GM19438 (cell line): ENCODE results near the gene SPTLC2.
"Not testable (repeated sequence)": the region's sequence is repeated elsewhere in the genome, so short reads cannot be mapped to it uniquely, and the experiment has no call there.

Experiments used
- ATAC-seq: cut with Tn5 transposase; IDR thresholded peaks from one replicate; pipeline ENCODE4 v1.9.1; 2021; ENCODE audit warnings: low read depth; ENCODE audit not compliant: unreplicated experiment

Gene SPTLC2, protein sequence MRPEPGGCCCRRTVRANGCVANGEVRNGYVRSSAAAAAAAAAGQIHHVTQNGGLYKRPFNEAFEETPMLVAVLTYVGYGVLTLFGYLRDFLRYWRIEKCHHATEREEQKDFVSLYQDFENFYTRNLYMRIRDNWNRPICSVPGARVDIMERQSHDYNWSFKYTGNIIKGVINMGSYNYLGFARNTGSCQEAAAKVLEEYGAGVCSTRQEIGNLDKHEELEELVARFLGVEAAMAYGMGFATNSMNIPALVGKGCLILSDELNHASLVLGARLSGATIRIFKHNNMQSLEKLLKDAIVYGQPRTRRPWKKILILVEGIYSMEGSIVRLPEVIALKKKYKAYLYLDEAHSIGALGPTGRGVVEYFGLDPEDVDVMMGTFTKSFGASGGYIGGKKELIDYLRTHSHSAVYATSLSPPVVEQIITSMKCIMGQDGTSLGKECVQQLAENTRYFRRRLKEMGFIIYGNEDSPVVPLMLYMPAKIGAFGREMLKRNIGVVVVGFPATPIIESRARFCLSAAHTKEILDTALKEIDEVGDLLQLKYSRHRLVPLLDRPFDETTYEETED

GRCh38 chr14:77616454-77617229 lies at the start of gene SPTLC2:
SPTLC2 (minus strand) TSS chr14:77616637; CDS start chr14:77616579, 58 bp downstream.
- peak; percentile 93 for ATAC-seq

GRCh38 chr14:77663293-77663692 lies 46.9 kb upstream of the SPTLC2 start:
- no peak for ATAC-seq

GRCh38 chr14:77661562-77661961 lies 45.1 kb upstream of the SPTLC2 start:
- not testable (repeated sequence) for ATAC-seq

DNA sequence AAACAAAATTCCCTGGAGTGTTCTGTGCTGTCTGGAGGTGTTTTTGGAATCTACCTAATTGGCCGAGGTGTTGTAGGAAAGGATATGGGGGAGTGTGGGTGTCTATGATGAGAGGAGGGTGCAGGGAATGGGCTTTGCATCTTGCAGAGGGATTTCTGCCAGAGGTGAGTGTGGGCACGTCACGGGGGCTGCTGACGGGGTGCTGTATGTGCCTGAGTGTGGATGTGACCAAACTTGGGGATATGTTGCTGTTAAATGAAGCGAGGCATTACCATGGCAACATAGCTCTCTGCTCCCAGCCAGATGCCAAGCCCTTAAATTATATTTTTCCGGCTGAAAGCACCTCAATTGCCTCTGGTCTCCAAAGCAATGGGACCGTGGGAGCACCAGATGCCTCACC lies 44.3 kb upstream of the SPTLC2 start:
- ATAC-seq, result no peak

- no peak for ATAC-seq
These were observed 43.4 kb upstream of the SPTLC2 start for GRCh38 chr14:77659831-77660230.

- ATAC-seq, result no peak
These were observed 40.8 kb upstream of the SPTLC2 start for GRCh38 chr14:77657280-77657679.

DNA sequence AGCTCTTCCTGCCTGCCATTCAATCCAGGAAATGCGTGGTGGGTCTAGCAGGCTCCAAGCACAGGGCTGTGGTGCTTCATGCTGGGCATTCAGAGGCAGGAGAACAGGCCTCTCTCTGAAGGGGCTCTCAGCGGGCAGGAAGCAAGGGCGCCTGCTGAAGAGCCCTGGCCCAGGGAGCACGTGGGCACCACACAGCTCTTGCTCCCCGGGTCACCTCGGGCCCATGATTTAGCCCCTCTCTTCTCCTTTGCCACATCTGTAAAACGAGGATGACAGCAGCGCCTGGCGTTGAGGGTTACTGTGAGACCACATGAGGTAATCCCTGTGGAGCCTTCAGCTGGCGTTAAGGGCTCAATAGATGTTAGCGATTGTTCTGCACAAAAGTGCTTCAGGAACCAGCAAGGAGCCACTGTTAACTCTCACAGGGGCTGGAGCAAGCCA lies 37.6 kb upstream of the SPTLC2 start:
- ATAC-seq, result no peak

- no peak for ATAC-seq
These were observed 32.9 kb upstream of the SPTLC2 start for GRCh38 chr14:77649326-77649725.

DNA sequence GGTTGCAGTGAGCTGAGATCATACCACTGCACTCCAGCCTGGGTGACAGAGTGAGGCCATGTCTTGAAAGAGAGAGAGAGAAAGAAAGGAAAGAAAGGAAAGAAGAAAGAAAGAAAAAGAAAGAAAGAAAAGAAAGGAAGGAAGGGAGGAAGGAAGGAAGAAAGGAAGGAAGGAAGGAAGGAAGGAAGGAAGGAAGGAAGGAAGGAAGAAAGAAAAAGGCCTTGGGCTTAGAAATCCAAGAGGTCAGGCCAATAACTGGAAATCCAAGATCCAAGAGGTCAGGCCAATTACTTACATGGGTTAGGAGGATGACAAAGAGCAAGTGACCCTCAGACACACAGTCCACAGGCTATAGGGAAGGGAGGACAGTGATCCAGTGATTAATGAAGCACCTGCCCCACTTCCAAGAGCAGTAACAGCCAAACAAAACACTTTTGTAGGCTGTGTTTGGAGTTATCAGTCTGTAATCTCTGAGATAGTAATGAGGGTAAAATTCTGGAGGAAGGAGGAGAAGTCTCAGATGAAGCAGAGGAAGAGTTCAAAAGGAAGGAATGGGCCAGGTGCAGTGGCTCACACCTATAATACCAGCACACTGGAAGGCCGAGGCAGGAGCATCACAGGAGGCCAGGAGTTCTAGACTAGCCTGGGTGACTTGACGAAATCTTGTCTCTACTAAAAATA lies 32.2 kb upstream of the SPTLC2 start:
- no peak for ATAC-seq

GRCh38 chr14:77647853-77648252 lies 31.4 kb upstream of the SPTLC2 start:
- ATAC-seq, result no peak

- ATAC-seq, result no peak
These were observed 30.5 kb upstream of the SPTLC2 start for GRCh38 chr14:77646907-77647306.

DNA sequence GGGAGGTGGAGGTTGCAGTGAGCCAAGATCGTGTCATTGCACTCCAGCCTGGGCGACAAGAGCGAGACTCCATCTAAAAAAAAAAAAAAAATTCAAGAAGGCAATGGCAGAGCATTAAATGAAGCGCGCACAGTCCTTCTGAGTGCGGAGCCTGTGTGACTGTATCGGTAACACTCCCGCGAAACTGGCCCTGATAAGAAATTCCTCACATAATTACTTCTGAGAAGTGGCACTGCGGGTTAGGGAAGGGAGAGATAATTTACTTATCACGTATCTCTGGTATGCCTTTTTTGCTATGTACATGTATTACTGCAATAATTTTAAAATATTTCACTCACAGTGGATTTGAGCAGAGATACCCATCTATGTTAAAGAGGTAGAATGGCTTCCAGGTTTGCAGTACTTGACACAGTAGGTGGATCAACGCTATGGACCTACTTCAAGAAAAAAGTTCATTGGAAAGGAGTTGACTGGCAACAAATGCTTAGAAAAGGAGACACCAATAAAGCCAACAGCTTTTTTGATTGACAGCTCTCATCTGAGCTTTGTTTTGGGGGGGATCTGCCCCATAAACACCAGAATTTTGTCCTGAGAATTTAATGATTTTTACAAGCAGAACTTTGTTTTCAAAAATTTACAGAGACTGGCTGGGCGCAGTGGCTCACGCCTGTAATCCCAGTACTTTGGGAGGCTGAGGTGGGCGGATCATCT lies 29.2 kb upstream of the SPTLC2 start:
- ATAC-seq, result no peak

DNA sequence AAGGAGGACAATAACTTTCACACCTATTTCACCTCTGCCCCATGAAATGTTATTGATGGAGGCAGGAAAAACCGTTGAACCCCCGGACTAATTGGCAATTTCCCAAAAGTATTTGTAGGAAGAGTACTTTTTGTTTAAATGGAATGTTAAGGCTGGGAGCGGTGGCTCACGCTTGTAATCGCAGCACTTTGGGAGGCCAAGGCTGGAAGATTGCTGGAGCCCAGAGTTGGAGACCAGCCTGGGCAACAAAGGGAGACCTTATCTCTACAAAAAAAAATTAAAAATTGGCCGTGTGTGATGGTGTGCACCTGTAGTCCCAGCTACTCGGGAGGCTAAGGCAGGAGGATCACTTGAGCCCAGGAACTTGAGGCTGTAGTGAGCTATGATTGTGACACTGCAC lies 26.0 kb upstream of the SPTLC2 start:
- no peak for ATAC-seq

DNA sequence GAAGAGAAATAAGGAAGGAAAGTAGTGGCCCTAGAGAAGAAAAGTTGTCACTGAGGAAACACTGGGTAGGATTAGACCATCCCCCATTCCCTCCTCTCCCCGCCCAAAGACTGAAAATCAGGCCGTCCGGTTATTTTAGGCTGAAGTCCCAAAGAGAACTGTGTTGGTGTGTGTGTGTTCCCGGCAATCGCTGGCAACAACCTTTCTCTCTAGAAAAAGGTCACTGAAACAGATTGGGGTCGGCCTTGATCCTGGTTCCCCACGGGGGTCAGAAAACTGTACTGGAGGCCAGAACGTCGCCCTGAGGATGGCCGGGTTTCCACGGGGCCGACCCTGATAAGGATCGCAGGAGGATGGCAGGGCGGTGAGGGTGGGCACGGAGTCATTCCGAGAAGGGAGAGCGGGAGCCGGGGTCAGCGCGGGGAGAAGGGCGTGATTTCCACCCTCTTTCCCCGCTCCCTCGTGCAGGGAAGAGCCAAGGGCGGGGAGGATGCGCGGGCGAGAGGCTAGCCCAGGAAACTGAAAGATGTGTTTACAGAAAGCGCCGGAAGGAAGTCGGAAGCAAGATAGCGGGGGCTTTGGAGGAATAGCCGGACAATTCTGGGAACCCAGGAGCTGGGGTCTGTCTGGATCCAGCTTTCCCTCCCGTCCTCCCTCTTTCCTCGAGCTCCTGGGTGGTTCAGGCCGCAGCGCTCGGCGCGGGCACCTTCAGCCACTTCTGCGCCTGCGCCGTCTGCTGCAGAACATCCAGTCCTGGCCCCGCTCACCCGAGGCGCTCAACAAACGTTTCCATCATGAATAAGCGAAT lies 25.3 kb upstream of the SPTLC2 start:
- peak; percentile 53 for ATAC-seq

- ATAC-seq, result peak; percentile 30
These were observed 24.5 kb upstream of the SPTLC2 start for GRCh38 chr14:77640756-77641533.

- no peak for ATAC-seq
These were observed 22.3 kb upstream of the SPTLC2 start for GRCh38 chr14:77638771-77639171.

GRCh38 chr14:77635869-77636268 lies 19.4 kb upstream of the SPTLC2 start:
- not testable (repeated sequence) for ATAC-seq

- ATAC-seq, result not testable (repeated sequence)
These were observed 19.0 kb upstream of the SPTLC2 start for GRCh38 chr14:77635466-77635865.

DNA sequence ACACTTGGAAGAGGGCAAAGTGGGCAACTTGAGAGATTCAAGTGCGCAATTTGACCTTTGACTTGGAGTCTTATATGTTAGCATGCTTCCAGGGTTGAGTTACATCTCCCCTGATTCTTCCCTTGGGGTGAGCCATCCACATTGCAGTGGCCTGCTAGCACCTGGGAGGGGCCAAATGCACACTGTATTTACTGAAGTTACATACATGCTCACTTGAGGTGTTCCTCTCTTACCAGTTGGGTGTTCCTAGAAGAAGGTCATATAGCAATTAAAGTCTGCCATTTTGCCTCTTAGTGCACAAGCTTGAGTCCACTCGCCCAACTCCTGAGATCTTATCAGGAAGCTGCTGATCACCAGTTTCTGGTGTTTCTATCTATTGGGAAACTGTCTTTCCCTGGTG lies 13.7 kb upstream of the SPTLC2 start:
- no peak for ATAC-seq
